GM23338 (cell line): Measurements from ENCODE around the gene FGF4. TPM values are rescaled to one million over a fixed set of nuclear protein-coding genes. Genes with fewer than 3 reads are reported as not detected.

Source experiments
- ATAC-seq: fragments of 200-7000 bp; cut with Tn5 transposase; 3 replicates; pipeline ENCODE4 v1.9.1; 2020
- DNase-seq: peaks from one replicate; pipeline ENCODE4 v3.0.0-alpha.2; 2015; ENCODE audit warnings: low spot score
- H2AFZ ChIP-seq: fragments of 200-600 bp; sonication (generic); 2 replicates; pipeline ENCODE4 v1.8.0; 2016; ENCODE audit warnings: antibody characterized with exemption, mild to moderate bottlenecking, moderate library complexity
- H3F3A ChIP-seq: fragments of 200-600 bp; sonication (generic); replicated peaks from 2 replicates; pipeline ENCODE4 v1.8.0; 2017; ENCODE audit warnings: antibody characterized with exemption, mixed run types, low read depth
- H3K27ac ChIP-seq: fragments of 200-600 bp; sonication (generic); 2 replicates; pipeline ENCODE4 v1.6.1; 2016; ENCODE audit warnings: low read depth
- H3K27me3 ChIP-seq: fragments of 200-600 bp; sonication (generic); 2 replicates; pipeline ENCODE4 v1.8.0; 2016; ENCODE audit warnings: mild to moderate bottlenecking, mixed run types, moderate library complexity; ENCODE audit not compliant: insufficient read depth
- H3K36me3 ChIP-seq: fragments of 200-600 bp; sonication (generic); 2 replicates; pipeline ENCODE4 v1.8.0; 2016; ENCODE audit warnings: mild to moderate bottlenecking; ENCODE audit not compliant: insufficient read depth
- H3K4me1 ChIP-seq: fragments of 200-600 bp; sonication (generic); 2 replicates; pipeline ENCODE4 v1.8.0; 2016; ENCODE audit warnings: mild to moderate bottlenecking, moderate library complexity; ENCODE audit not compliant: insufficient read depth
- H3K4me2 ChIP-seq: fragments of 200-600 bp; sonication (generic); 2 replicates; pipeline ENCODE4 v1.7.1; 2017; ENCODE audit warnings: mixed run types
- H3K4me3 ChIP-seq: fragments of 200-600 bp; sonication (generic); 2 replicates; pipeline ENCODE4 v1.6.1; 2016; ENCODE audit warnings: mixed run types
- H3K79me2 ChIP-seq: fragments of 200-600 bp; sonication (generic); replicated peaks from 2 replicates; pipeline ENCODE4 v1.8.0; 2017; ENCODE audit warnings: mild to moderate bottlenecking; ENCODE audit not compliant: insufficient read depth
- H3K9me2 ChIP-seq: fragments of 200-600 bp; sonication (generic); 2 replicates; pipeline ENCODE4 v1.8.0; 2017; ENCODE audit not compliant: insufficient read depth
- H4K20me1 ChIP-seq: fragments of 200-600 bp; sonication (generic); replicated peaks from 2 replicates; pipeline ENCODE4 v1.8.0; 2017; ENCODE audit warnings: mild to moderate bottlenecking; ENCODE audit not compliant: insufficient read depth
- H3K27ac Mint-ChIP-seq: 2 replicates; pipeline ENCODE4 v1.8.0; 2020; ENCODE audit warnings: inconsistent platforms, mild to moderate bottlenecking, moderate library complexity, mixed read lengths
- H3K27me3 Mint-ChIP-seq: 3 replicates; pipeline ENCODE4 v1.8.0; 2022; ENCODE audit warnings: low read depth, mild to moderate bottlenecking, moderate library complexity, mixed read lengths, inconsistent platforms; ENCODE audit not compliant: insufficient read depth, poor library complexity
- H3K36me3 Mint-ChIP-seq: 3 replicates; pipeline ENCODE4 v1.8.0; 2021; ENCODE audit warnings: low read depth, mild to moderate bottlenecking, inconsistent platforms, moderate library complexity, mixed read lengths
- H3K4me1 Mint-ChIP-seq: 3 replicates; pipeline ENCODE4 v1.8.0; 2020; ENCODE audit warnings: mild to moderate bottlenecking, inconsistent platforms, mixed read lengths
- H3K4me3 Mint-ChIP-seq: 3 replicates; pipeline ENCODE4 v1.8.0; 2021; ENCODE audit warnings: moderate library complexity, mild to moderate bottlenecking, inconsistent platforms, mixed read lengths
- H3K9me3 Mint-ChIP-seq: 3 replicates; pipeline ENCODE4 v1.8.0; 2020; ENCODE audit warnings: moderate library complexity, mild to moderate bottlenecking, inconsistent platforms, mixed read lengths
- CREB1 ChIP-seq: fragments of 250-450 bp; sonication (Bioruptor Pico); IDR thresholded peaks from 2 replicates; pipeline ENCODE4 v1.5.0; 2020; ENCODE audit warnings: low read depth, mild to moderate bottlenecking, moderate library complexity
- EZH2 ChIP-seq: fragments of 200-600 bp; sonication (generic); IDR thresholded peaks from one replicate; pipeline ENCODE4 v1.8.0; 2017; ENCODE audit warnings: antibody characterized with exemption, mild to moderate bottlenecking, low read depth; ENCODE audit not compliant: unreplicated experiment
- EZH2phosphoT487 ChIP-seq: fragments of 200-600 bp; sonication (generic); IDR thresholded peaks from one replicate; pipeline ENCODE4 v1.8.1; 2018; ENCODE audit warnings: antibody characterized with exemption; ENCODE audit not compliant: unreplicated experiment
- NANOG ChIP-seq: IDR thresholded peaks from 2 replicates; pipeline ENCODE4 v1.6.1; 2016; ENCODE audit warnings: antibody characterized with exemption, borderline replicate concordance
- POLR2AphosphoS5 ChIP-seq: IDR thresholded peaks from 2 replicates; pipeline ENCODE4 v1.6.1; 2016; ENCODE audit warnings: antibody characterized with exemption, low read depth
- STAT1 ChIP-seq: IDR thresholded peaks from one replicate; pipeline ENCODE4 v1.6.1; 2016; ENCODE audit warnings: antibody characterized with exemption; ENCODE audit not compliant: unreplicated experiment
- ZNF114 ChIP-seq: fragments of 250-450 bp; sonication (Bioruptor Pico); IDR thresholded peaks from 2 replicates; pipeline ENCODE4 v1.5.0; 2020; ENCODE audit warnings: mild to moderate bottlenecking, moderate library complexity
- ZNF331 ChIP-seq: fragments of 250-450 bp; sonication (Bioruptor Pico); IDR thresholded peaks from 2 replicates; pipeline ENCODE4 v1.5.0; 2020; ENCODE audit warnings: low read depth, mild to moderate bottlenecking, moderate library complexity
- polyA plus RNA-seq: library from polyadenylated mRNA; unstranded; fragments of >200 nt; fragmentation: Nextera tagmentation; extraction: Ambion mirVana; gene quantifications from 2 replicates; pipeline ENCODE4 v1.2.1, GENCODE V29; 2016
- total RNA-seq: library from RNA; depleted of rRNA; stranded (reverse); fragments of >200 nt; shearing (Covaris generic); gene quantifications from 2 replicates; pipeline ENCODE4 v1.2.3, GENCODE V29; 2014
- TF ChIP-seq, protein P1 (sequence below), 2 experiments: fragments of 200-600 bp in 1 of 2; sonication (generic) in 1 of 2; conservative IDR thresholded peaks; 2 replicates each; pipeline versions ENCODE4 v1.5.1 to v1.6.1; 2016 to 2017; ENCODE audit warnings: antibody characterized with exemption in 2 of 2, low read depth in 2 of 2, mild to moderate bottlenecking in 2 of 2, moderate library complexity in 1 of 2
- TF ChIP-seq, protein P2 (sequence below): IDR thresholded peaks from one replicate; pipeline ENCODE4 v1.6.1; 2018; ENCODE audit warnings: antibody characterized with exemption; ENCODE audit not compliant: unreplicated experiment
- TF ChIP-seq, protein P3 (sequence below): IDR thresholded peaks from 2 replicates; pipeline ENCODE4 v1.6.1; 2016; ENCODE audit warnings: antibody characterized with exemption

FGF4 gene
- total and polyA plus RNA-seq, 2 experiments from 2014 or later = 4.8 to 13.1 TPM

DNA sequence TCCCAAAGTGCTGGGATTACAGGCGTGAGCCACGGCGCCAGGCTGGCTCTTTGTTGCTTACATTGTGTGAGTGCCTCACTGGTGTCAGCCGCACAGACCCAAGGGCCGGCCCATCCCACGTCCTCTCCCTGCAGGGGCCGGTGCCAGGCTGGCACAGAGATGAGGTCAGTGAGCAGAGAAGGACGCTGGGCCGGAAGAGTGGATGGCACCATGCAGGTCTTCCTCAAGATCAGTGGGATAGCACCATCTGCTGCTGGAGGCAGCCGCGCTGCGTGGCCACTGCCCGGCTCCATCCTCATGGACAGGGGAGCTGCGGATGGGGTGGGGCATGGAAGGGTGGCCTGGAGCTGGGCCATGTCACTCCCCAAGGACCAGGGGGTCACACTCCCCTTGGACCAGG, 22.0 kb upstream of the FGF4 start:
- Mint-ChIP-seq H3K4me3 (no peak overlapping the region), H3K36me3 (no peaks in the 10 kb centered on the region), H3K4me1 (no peaks in the 10 kb centered on the region; the same call in 2 of the 3 replicates), H3K27me3 (peaks cover 24% of the 10 kb centered on the region), H3K9me3 (peaks cover 11% of the 10 kb centered on the region; the same call in 2 of the 3 replicates), H3K27ac (no peak overlapping the region)
- ATAC-seq (peak; percentile 33), DNase-seq (no peak)
- Histone ChIP-seq H4K20me1 (no peaks in the 10 kb centered on the region), H3K4me2 (no peak overlapping the region), H3K36me3 (no peaks in the 10 kb centered on the region), H3K27ac (no peak overlapping the region), H3K4me1 (no peaks in the 10 kb centered on the region), H3K79me2 (no peaks in the 10 kb centered on the region), H3F3A (no peaks in the 10 kb centered on the region), H3K9me2 (no peaks in the 10 kb centered on the region), H3K27me3 (no peaks in the 10 kb centered on the region), H3K4me3 (no peak overlapping the region), H2AFZ (no peak overlapping the region)
- TF ChIP-seq EZH2phosphoT487 (no peak), ZNF331 (CRISPR knock-in tag) (no peak)
- TF ChIP-seq, protein P1, sequence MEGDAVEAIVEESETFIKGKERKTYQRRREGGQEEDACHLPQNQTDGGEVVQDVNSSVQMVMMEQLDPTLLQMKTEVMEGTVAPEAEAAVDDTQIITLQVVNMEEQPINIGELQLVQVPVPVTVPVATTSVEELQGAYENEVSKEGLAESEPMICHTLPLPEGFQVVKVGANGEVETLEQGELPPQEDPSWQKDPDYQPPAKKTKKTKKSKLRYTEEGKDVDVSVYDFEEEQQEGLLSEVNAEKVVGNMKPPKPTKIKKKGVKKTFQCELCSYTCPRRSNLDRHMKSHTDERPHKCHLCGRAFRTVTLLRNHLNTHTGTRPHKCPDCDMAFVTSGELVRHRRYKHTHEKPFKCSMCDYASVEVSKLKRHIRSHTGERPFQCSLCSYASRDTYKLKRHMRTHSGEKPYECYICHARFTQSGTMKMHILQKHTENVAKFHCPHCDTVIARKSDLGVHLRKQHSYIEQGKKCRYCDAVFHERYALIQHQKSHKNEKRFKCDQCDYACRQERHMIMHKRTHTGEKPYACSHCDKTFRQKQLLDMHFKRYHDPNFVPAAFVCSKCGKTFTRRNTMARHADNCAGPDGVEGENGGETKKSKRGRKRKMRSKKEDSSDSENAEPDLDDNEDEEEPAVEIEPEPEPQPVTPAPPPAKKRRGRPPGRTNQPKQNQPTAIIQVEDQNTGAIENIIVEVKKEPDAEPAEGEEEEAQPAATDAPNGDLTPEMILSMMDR (conservative IDR thresholded peaks at IDR 0.05; ENCODE audit: low read depth in 2 of 2) = peak in 1 of 2 experiments; percentile 70; a peak in 2 of 4 replicates

DNA sequence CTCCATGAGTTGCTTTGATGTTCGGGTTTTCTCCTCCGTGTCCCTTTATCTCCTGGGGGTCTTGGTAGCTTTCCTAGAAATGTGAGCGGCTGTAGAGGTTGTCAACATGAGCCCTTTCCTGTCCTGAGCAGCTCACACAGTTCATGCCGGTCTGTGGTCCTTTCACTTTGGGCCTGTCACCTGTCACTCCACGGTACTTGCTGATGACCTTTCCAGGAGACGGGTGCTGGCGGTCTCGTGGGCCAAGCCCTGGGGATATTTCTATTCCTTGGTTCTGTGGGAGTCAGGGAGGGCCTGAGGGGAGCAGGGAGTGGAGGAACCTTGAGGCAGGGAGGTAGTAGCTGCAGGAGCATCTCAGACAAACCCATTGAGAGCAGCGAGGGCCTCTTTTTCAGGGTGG, 20.9 kb upstream of the FGF4 start:
- Mint-ChIP-seq H3K36me3 (no peaks in the 10 kb centered on the region), H3K4me3 (no peak overlapping the region), H3K27me3 (peaks cover 18% of the 10 kb centered on the region)
- TF ChIP-seq EZH2phosphoT487 = no peak
- TF ChIP-seq POLR2AphosphoS5 = no peak
- TF ChIP-seq ZNF114 (CRISPR knock-in tag) = no peak
- TF ChIP-seq, protein P1 (conservative IDR thresholded peaks at IDR 0.05; ENCODE audit: low read depth in 2 of 2) = no peak
- no peak for TF ChIP-seq CREB1
- TF ChIP-seq NANOG = no peak
- TF ChIP-seq, protein P2, sequence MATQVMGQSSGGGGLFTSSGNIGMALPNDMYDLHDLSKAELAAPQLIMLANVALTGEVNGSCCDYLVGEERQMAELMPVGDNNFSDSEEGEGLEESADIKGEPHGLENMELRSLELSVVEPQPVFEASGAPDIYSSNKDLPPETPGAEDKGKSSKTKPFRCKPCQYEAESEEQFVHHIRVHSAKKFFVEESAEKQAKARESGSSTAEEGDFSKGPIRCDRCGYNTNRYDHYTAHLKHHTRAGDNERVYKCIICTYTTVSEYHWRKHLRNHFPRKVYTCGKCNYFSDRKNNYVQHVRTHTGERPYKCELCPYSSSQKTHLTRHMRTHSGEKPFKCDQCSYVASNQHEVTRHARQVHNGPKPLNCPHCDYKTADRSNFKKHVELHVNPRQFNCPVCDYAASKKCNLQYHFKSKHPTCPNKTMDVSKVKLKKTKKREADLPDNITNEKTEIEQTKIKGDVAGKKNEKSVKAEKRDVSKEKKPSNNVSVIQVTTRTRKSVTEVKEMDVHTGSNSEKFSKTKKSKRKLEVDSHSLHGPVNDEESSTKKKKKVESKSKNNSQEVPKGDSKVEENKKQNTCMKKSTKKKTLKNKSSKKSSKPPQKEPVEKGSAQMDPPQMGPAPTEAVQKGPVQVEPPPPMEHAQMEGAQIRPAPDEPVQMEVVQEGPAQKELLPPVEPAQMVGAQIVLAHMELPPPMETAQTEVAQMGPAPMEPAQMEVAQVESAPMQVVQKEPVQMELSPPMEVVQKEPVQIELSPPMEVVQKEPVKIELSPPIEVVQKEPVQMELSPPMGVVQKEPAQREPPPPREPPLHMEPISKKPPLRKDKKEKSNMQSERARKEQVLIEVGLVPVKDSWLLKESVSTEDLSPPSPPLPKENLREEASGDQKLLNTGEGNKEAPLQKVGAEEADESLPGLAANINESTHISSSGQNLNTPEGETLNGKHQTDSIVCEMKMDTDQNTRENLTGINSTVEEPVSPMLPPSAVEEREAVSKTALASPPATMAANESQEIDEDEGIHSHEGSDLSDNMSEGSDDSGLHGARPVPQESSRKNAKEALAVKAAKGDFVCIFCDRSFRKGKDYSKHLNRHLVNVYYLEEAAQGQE = no peak
- TF ChIP-seq, protein P3, sequence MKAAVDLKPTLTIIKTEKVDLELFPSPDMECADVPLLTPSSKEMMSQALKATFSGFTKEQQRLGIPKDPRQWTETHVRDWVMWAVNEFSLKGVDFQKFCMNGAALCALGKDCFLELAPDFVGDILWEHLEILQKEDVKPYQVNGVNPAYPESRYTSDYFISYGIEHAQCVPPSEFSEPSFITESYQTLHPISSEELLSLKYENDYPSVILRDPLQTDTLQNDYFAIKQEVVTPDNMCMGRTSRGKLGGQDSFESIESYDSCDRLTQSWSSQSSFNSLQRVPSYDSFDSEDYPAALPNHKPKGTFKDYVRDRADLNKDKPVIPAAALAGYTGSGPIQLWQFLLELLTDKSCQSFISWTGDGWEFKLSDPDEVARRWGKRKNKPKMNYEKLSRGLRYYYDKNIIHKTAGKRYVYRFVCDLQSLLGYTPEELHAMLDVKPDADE = no peak
- no peak for TF ChIP-seq STAT1
- TF ChIP-seq ZNF331 (CRISPR knock-in tag) = no peak
- TF ChIP-seq EZH2 = no peak

More for the DNA sequence above, 20.9 kb upstream of the FGF4 start:
- ATAC-seq (no peak), DNase-seq (no peak)
- no peaks in the 10 kb centered on the region for H3F3A ChIP-seq
- H2AFZ ChIP-seq = no peak overlapping the region
- H3K27ac ChIP-seq = no peak overlapping the region
- Mint-ChIP-seq H3K9me3 (peaks cover 11% of the 10 kb centered on the region; the same call in 2 of the 3 replicates), H3K27ac (no peak overlapping the region), H3K4me1 (no peaks in the 10 kb centered on the region; the same call in 2 of the 3 replicates)
- no peaks in the 10 kb centered on the region for H3K4me1 ChIP-seq
- no peak overlapping the region for H3K4me3 ChIP-seq
- H3K36me3 ChIP-seq = no peaks in the 10 kb centered on the region
- no peaks in the 10 kb centered on the region for H3K9me2 ChIP-seq
- H4K20me1 ChIP-seq = no peaks in the 10 kb centered on the region
- H3K79me2 ChIP-seq = no peaks in the 10 kb centered on the region
- no peak overlapping the region for H3K4me2 ChIP-seq
- no peaks in the 10 kb centered on the region for H3K27me3 ChIP-seq
